IMR-90 (cell line): ENCODE results near the gene RNASE2.

Experiments
- BHLHE40 ChIP-seq: fragments of 150-350 bp; IDR thresholded peaks from 2 replicates; pipeline ENCODE4 v1.6.1; 2016; ENCODE audit warnings: mild to moderate bottlenecking, low read depth, low read length
- CEBPB ChIP-seq: IDR thresholded peaks from 2 replicates; pipeline ENCODE4 v1.6.1; 2012; ENCODE audit warnings: low read depth, low read length, improper control_type of control experiment
- CHD1 ChIP-seq: IDR thresholded peaks from 2 replicates; pipeline ENCODE4 v1.6.1; 2012; ENCODE audit warnings: low read depth, low read length, improper control_type of control experiment
- MAFK ChIP-seq: IDR thresholded peaks from 2 replicates; pipeline ENCODE4 v1.6.1; 2012; ENCODE audit warnings: low read depth, low read length, improper control_type of control experiment
- POLR2A ChIP-seq: IDR thresholded peaks from 2 replicates; pipeline ENCODE4 v1.6.1; 2012; ENCODE audit warnings: mild to moderate bottlenecking, low read depth, low read length
- RFX5 ChIP-seq: IDR thresholded peaks from 2 replicates; pipeline ENCODE4 v1.8.0; 2012; ENCODE audit warnings: low read depth, mild to moderate bottlenecking, low read length, moderate library complexity
- SMC3 ChIP-seq: fragments of 150-350 bp; IDR thresholded peaks from 2 replicates; pipeline ENCODE4 v1.6.1; 2016; ENCODE audit warnings: low read depth, mild to moderate bottlenecking, antibody characterized with exemption, low read length, moderate library complexity
- TF ChIP-seq, protein P1 (sequence below): conservative IDR thresholded peaks from 2 replicates; pipeline ENCODE4 v1.5.1; 2012; ENCODE audit warnings: mild to moderate bottlenecking, low read depth, low read length, improper control_type of control experiment
- TF ChIP-seq, protein P2 (sequence below): fragments of 150-350 bp; IDR thresholded peaks from 2 replicates; pipeline ENCODE4 v1.6.1; 2017; ENCODE audit warnings: mild to moderate bottlenecking, antibody characterized with exemption, low read length, low read depth
- TF ChIP-seq, protein P3 (sequence below): fragments of 150-350 bp; IDR thresholded peaks from 2 replicates; pipeline ENCODE4 v1.6.1; 2016; ENCODE audit warnings: low read depth, mild to moderate bottlenecking, low read length, moderate library complexity, borderline replicate concordance

DNA sequence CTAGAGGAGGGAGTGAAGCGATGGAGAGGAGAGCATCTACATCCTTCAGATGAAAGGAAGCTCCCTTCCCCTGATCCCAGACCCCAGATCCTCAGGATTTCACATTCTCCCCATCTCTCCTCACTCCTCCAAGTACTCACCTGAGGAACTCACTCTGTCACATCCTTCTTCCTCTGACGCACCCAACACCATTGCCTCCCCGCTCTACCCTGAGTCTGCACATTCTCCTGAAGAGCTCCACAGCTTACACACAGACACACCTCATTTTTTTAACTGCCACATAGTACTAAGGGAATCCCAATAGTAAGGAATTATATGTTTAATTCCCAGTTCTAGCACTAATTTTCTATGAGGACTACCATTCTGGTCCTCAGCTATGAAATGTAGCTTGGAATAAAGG lies 18.2 kb downstream of the RNASE2 start:
- TF ChIP-seq POLR2A (no peak), CHD1 (no peak), RFX5 (no peak), CEBPB (no peak), MAFK (no peak), BHLHE40 (no peak), SMC3 (no peak)
- TF ChIP-seq, protein P1, sequence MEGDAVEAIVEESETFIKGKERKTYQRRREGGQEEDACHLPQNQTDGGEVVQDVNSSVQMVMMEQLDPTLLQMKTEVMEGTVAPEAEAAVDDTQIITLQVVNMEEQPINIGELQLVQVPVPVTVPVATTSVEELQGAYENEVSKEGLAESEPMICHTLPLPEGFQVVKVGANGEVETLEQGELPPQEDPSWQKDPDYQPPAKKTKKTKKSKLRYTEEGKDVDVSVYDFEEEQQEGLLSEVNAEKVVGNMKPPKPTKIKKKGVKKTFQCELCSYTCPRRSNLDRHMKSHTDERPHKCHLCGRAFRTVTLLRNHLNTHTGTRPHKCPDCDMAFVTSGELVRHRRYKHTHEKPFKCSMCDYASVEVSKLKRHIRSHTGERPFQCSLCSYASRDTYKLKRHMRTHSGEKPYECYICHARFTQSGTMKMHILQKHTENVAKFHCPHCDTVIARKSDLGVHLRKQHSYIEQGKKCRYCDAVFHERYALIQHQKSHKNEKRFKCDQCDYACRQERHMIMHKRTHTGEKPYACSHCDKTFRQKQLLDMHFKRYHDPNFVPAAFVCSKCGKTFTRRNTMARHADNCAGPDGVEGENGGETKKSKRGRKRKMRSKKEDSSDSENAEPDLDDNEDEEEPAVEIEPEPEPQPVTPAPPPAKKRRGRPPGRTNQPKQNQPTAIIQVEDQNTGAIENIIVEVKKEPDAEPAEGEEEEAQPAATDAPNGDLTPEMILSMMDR = no peak
- TF ChIP-seq, protein P2, sequence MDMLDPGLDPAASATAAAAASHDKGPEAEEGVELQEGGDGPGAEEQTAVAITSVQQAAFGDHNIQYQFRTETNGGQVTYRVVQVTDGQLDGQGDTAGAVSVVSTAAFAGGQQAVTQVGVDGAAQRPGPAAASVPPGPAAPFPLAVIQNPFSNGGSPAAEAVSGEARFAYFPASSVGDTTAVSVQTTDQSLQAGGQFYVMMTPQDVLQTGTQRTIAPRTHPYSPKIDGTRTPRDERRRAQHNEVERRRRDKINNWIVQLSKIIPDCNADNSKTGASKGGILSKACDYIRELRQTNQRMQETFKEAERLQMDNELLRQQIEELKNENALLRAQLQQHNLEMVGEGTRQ = no peak
- TF ChIP-seq, protein P3, sequence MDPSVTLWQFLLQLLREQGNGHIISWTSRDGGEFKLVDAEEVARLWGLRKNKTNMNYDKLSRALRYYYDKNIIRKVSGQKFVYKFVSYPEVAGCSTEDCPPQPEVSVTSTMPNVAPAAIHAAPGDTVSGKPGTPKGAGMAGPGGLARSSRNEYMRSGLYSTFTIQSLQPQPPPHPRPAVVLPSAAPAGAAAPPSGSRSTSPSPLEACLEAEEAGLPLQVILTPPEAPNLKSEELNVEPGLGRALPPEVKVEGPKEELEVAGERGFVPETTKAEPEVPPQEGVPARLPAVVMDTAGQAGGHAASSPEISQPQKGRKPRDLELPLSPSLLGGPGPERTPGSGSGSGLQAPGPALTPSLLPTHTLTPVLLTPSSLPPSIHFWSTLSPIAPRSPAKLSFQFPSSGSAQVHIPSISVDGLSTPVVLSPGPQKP = no peak
